ENCODE measurements around the gene GTF3C5.

DNA sequence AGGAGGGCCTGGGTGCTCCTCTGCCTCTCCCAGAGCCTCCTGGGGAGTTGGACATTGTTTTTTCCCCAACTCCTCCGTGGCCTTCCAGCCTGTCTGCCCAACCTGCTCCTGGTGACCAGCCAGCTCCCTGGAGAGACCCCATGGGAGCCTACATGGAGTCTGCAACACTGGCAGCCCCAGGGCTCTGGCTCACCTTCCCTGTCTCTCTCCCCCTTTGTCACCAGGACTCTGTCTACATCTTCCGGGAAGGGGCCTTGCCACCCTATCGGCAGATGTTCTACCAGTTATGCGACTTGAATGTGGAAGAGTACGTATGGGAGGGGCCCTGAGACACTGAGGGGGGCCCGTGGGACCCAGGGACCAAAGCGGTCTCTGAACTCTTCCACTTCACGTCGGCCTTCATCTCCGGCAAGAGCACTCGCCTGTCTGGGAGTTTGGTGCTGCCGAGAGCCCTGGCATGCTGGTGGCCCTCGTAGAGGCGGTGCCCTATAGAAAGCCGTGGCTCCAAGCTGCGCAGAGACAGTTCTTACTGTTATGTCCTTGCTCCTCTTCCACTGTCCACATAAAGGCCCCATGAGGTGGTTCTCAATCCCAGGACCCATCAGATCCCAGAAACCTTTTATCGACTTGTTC lies 25.1 kb downstream of the GTF3C5 start:
- TF ChIP-seq, protein P1, sequence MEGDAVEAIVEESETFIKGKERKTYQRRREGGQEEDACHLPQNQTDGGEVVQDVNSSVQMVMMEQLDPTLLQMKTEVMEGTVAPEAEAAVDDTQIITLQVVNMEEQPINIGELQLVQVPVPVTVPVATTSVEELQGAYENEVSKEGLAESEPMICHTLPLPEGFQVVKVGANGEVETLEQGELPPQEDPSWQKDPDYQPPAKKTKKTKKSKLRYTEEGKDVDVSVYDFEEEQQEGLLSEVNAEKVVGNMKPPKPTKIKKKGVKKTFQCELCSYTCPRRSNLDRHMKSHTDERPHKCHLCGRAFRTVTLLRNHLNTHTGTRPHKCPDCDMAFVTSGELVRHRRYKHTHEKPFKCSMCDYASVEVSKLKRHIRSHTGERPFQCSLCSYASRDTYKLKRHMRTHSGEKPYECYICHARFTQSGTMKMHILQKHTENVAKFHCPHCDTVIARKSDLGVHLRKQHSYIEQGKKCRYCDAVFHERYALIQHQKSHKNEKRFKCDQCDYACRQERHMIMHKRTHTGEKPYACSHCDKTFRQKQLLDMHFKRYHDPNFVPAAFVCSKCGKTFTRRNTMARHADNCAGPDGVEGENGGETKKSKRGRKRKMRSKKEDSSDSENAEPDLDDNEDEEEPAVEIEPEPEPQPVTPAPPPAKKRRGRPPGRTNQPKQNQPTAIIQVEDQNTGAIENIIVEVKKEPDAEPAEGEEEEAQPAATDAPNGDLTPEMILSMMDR (conservative IDR thresholded peaks at IDR 0.05; ENCODE audit: low read length), result no peak
- no peak for TF ChIP-seq EZH2phosphoT487 (IDR thresholded peaks at IDR 0.05; ENCODE audit: borderline replicate concordance, low read depth, low read length)

Data from OCI-LY7 (cell line).